Amygdala (tissue), 56 donors: Measurements from ENCODE around the gene ZCWPW2.

Experiments
- DNase-seq, 56 donors: peaks; one replicate each; lab custom pipeline; 2025; lab: John Stamatoyannopoulos, UW

The ZCWPW2 gene

DNA sequence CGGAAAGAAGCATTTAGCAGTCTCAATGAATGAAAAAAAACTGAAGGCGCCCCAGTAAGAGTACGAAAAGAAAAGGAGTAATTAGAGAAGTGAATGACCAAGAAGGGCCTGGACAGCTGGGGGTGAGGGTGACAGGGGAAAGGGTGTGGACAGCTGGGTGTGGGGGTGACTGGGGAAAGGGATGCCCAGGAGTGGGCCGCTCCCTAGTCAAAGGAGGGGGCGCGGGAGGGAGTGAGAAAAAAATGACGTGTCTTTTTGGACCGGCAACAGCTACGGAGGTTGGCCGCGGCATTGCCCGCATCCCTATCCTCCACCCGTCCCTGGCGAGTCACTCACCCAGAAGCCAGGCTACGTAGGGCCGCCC, 274 bp upstream of the ZCWPW2 start:
- DNase-seq, result peak in 5 of 56 donors; percentile 29 to 75 (median 62)

DNA sequence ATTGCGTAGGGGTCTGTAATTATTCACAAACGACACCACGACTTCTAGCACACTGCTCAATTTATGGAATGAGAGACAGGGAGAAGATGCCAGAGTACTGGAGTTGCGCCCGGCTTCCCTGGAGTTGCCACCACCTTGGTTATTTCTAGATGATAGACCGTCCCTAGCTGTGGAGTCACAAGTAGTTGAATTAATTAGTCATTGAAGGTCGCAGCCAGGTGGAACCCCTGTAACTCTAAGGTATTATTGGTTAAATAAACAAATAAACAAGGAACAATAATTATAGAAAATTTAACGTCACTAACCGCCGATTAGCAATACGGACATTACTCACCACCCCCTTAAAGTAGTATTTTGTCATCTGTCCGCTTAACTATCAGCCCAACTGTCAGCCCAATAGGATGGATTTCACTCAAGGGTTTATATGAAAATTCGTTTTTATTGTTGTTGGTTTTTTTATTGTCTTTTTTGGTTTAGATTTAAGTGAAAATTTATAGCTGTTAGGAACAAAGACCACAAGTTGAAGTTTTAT, 1.0 kb downstream of the ZCWPW2 start:
- DNase-seq, result no peak

DNA sequence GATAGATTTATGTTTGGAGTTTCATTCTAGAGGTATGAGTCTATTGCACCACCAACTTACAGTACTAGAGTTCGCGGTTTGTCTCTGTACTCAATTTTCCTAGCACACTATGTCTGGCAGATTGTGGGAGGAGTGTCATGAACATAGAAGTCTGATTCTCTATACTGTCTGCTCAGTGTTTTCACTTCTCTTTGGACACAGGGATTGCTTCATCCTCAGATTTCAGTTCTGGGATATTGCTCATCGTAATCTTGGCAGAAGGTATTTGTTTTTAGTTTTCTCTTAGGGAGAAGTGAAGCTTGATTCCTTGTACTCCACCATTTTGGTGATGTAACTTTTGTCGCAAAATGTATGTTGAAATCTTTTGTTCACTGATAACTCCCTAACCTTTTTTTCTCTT, 27.9 kb downstream of the ZCWPW2 start:
- DNase-seq, result no peak

DNA sequence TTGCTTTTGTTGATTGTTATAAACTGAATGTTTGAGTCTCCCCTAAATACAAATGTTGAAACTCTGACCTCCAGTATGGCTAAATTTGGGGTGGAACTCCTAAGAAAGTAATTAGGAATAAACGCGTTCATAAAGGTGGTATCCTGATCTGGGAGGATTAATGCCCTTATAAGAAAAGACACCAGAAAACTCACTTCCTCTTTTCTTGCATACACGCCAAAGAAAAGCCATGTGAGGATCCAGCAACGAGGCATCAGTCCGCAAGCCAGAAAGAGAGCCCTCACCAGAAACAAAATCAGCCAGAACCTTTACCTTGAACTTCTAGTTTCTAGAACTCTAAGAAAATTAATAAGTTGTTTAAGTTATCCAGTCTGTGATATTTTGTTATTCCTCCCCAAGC, 37.5 kb downstream of the ZCWPW2 start:
- DNase-seq, result no peak

DNA sequence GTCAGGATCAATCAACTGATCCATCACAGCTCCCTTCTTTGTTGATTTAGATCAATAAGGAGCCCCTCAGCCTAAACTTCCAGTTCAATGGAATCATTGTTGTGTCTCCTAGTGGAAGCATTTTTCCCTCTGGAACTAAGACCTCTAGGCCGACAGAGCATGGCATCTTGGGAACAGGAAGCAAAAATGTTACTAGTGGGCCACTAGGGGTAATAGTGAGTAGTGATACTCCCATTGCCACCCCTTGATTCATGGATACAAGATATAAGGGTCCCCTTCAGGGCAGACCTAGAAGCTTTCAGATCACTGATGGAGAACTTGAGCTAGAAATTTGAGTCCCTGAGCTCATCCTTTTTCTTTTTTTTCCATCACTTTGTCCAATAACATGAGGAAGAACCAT, 40.5 kb downstream of the ZCWPW2 start:
- no peak for DNase-seq

DNA sequence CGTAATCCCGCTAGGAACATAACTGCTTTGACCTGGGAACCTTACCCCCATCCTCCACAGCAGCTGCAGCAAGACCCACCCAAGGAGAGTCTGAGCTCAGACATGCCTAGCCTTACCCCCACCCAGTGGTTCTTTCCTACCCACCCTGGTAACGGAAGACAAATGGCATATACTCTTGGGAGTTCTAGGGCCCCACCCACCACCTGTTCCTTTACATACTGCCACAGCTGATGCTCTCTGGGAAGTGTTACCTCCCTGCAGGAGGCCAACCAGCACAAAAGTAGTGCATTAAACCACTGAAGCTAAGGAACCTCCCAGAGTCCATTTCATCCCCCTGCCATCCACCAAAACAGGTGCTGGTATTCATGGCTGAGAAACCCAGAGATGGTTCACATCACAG, 50.7 kb downstream of the ZCWPW2 start:
- DNase-seq, result no peak

DNA sequence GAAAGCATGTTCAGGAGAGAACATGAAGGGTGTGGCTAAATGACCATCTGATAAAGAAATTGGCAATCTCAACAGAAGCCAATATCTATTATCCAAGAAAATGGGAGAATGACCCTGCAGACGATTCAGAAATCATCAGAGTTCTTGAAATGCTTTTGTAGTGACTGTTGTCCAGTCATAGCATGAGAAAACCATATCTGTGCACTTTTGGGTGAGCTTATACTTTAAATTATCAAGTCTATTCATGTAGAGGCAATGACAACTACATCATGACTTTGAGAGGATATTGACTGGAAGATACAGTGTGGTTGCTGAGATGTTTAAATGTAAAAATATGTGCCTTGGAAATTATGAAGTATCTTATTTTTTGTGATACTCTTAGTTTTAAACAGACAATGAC, 57.7 kb downstream of the ZCWPW2 start:
- no peak for DNase-seq

DNA sequence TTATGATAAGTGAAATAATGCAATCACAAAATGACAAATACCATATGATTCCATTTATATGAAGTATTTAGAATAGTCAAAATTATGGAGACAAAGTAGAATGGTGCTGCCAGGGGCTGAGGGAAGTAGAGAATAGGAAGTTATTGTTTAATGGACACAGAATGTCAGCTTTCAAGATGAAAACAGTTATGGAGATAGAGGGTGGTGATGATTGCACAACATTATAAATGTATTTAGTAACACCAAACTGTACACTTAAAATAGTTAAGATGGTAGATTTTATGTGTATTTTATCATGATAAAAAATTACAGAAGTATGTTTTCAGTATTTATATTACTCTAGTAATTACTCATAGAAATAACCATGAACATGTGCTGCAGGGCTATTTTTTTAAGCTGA, 100.9 kb downstream of the ZCWPW2 start:
- DNase-seq, result no peak

DNA sequence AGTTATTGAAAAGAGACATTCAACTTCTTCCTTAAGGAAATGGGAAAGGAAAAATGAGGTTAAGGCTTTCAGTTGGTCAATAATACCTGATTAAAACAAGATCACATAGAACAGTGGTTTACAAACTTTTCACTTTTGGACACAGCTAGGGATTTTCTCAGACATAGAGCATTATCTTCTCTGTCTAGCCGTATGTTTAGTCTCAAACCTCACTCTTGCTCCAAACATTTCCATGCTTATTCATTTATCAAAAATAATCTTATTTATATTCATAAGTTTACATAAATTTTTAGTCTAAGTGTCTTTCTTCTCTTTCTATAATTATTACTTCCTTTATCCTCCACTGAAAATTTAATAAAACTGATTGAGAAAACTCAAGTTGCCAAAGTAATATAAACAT, 114.3 kb downstream of the ZCWPW2 start:
- no peak for DNase-seq

DNA sequence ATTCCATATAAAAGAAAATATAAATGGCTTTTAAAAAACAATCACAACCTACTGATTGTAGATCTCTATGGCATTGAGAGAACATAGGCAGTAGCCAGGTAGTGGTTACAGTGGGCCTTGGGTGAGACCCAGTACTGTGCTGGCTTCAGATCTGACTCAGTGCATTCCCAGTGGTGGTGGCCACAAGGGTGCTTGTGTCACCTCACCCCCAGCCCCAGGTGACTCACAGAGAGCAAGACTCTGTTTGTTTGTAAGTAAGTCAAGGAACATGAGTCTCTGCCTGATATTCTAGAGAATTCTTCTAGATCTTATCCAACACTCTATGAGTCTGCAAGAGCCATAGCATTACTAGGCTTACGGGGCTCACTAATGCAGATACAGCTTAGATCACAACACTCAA, 118.9 kb downstream of the ZCWPW2 start:
- DNase-seq, result no peak

DNA sequence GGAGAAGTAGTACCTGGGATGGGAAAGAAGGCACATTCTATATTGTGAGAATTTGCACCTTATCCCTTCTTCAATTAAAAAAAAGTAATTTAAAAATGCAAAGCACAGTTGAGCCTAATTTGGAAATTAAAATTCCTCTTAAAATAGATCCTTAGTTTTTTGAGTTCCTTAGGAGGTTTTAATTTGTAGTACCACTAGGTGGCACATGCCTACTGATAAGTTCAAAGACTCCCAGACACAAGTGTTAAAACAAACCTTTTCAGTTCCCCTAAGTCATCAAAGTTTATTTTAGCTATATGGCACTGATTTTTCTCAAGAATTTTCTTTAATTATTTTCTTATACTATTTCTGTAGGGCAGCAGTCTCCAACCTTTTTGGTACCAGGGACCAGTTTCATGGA, 127.7 kb downstream of the ZCWPW2 start:
- DNase-seq, result peak in 1 of 56 donors; percentile 10

DNA sequence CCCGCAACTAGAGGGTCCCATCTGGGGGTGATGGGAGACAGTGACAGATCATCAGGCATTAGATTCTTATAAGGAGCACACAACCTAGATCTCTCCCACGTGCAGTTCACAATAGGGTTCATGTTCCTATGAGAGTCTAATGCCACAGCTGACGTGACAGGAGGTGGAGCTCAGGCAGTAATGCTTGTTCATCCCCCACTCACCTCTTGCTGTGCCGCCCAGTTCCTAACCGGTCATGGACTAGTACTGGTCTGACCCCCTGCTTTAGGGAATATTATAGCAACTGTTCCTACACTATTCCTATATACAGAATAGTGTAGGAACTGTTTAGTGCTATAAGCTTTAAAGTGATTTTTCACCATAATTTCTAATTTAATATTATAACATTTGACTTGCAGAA, 128.2 kb downstream of the ZCWPW2 start:
- no peak for DNase-seq

DNA sequence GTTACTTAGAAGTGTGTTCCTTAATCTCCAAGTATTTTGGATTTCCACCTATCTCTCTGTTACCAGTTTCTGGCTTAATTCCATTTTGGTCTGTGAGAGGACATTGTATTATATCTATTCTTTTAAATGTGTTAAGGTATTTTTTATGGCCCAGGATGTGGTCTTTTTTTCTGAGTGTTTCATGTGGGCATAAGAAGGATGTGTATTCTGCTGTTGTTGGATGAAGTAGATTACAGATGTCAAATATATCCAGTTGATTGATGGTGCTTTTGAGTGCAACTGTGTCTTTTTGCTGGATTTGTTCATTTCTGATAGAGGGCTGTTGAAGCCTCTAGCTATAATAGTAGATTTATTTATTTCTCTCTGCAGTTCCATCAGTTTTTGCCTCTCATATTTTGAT, 136.6 kb downstream of the ZCWPW2 start:
- DNase-seq, result no peak

DNA sequence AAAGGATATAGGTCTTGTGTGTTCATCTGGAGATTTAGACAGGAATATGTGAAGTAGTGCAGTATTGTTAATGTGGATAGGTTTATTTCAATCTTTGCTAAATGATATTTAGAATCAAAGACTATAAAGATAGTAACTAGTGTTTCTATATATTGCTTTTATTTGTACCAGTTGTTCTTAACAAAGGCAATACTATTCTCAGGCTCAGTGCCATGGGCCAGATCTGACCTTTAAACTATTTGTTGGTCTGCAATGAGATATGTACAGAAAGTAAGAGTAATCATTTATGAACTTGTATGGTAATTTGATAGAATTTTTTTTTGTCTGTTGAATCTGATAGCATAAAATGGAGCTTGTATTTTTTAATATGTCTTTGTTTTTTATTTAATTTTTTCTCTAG, 146.8 kb downstream of the ZCWPW2 start:
- DNase-seq, result no peak

DNA sequence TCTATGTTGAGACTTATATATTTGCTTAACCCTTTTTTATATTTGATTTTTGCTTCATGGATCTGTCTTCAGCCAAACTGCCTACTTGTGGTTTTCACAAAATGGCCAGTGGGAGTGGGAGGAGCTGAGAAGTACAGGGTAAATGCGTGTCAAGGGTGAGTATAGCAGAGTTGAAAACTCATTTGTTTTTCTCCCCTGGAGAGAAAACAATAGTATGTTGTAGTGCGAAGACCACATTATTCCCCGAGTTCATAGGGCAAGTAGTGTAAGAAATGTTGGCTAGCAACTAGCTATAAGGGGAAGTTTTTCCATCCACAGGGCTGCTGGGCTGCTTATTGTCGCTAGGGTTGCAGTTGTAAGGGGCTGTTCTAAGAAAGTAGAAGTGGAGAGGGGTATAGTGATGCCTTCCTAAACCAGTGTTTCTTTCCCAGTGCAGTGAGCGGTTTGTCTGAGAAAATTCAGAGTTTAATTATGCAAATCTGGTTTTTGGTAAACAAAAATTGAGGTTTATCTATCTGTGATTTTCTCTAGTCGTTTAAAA, 153.9 kb downstream of the ZCWPW2 start:
- DNase-seq, result no peak

DNA sequence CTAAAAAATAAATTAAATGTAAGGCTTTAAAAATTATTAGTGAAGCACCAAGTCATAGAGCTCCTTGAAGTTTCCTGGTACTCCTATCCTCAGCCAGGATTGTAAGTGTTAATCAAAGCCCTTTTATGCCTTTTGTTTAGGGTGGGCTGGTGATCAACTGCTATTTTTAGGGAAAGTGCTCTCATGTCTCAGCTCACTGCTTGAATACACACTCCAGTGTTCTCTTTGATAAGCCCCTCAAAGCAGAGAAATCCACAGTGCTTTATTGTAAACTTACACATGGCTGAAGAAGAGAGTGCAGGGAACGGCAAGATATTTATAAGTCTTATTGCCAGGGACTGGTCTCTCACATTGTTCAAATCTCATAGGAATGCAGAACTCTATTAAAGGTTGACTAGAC, 156.5 kb downstream of the ZCWPW2 start:
- DNase-seq, result no peak

DNA sequence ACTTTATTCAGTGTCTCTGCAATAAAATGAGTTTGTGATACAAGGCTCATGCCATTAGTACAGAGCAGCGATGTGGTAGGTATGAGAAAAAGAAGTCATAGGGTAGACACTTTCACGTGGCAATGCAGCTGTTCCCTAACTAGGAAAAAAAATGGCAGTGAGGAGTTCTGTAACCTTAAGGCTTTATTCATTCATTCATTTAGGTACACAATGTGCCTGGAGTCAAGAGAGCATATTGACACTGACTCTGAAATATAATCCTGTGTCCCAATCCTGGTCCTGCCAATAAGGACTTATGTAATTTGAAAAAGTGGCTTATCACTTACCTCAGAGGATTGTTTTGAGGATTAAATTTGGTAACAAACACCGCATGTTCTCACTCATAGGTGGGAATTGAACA, 173.1 kb downstream of the ZCWPW2 start:
- no peak for DNase-seq

DNA sequence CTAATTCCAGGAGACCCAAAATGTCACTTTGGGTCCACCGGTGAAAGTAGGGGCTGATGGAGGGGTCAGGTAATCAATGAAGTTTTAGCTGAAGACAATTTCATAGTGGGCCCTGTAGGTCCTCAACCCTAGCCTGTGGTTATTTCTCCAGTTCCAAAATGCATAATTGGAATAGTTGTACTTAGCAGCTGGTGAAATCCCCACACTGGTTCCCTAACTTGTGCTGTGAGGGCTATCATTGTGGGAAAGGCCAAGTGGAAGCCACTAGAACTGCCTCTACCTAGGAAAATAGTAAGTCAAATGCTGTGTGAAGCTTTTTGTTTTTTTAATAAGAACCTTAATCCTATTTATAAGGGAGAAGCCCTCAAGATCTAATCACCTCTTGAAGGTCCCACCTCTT, 193.8 kb downstream of the ZCWPW2 start:
- no peak for DNase-seq

DNA sequence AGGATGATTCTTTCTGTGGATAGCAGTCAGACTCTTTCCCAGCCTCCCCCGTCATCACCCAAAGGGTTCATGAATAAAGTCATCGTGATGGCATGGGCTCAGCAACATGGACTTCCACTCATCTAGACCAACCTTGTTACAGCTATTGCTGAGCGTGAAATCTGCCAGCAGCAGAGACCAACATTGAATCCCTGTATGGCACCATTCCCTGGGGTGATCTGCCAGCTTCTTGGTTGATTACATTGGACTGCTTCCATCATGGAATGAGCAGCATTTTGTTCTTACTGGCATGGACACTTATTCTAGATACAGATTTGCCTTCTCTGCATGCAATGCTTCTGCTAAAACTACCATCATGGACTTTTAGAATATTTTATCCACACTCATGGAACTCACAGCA, 195.7 kb downstream of the ZCWPW2 start:
- peak in 2 of 56 donors; percentile 2 to 3 for DNase-seq

DNA sequence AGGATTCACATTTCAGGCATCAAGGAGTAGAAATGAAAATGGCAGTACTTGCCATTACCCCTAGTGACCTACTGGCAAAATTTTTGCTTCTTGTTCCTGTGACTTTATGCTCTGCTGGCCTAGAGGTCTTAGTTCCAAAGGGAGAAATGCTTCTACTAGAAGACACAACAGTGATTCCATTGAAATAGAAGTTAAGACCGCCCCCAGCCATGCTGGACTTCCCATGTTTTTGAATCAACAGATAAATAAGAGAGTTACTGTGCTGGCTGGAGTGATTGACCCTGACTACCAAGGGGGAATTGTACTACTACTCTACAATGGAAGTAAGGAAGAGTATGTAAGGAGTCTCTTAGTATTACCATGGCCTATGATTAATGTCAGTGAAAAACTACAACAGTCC, 196.3 kb downstream of the ZCWPW2 start:
- no peak for DNase-seq

DNA sequence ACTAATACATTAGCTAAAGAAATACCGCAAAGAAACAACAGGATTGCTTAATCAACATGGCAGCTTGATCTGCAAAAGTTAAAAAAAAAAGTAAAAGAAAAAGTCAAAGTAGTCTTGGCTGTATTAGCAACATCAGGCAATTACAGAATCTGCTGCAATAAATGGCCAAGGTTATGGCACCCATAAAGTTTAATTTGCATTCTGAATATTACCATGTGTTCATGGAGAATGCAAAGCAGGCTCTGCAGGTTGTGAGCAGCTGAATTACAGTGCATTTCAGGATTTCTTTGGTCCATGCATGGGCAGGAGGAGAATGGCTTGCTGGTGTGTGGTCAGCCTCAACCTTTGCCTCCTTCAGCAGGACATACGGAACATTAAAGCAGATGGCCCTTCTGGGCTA, 199.2 kb downstream of the ZCWPW2 start:
- DNase-seq, result no peak

DNA sequence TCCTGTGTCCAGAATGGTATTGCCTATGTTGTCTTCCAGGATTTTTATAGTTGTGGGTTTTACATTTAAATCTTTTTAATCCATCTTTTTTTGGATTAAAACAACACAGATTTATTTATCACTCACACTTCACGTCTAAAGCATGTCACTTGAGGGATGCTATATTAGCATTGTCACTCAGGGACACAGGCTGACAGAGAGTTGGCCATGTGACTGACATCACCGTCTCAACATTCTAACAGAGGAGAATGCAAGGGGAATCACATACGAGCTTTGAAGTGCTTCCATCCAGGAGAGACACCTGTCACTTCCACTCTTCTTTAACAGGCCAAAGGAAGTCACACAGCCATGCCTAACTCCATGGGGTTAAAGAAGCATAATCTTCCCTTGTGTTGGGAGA, 204.7 kb downstream of the ZCWPW2 start:
- no peak for DNase-seq

DNA sequence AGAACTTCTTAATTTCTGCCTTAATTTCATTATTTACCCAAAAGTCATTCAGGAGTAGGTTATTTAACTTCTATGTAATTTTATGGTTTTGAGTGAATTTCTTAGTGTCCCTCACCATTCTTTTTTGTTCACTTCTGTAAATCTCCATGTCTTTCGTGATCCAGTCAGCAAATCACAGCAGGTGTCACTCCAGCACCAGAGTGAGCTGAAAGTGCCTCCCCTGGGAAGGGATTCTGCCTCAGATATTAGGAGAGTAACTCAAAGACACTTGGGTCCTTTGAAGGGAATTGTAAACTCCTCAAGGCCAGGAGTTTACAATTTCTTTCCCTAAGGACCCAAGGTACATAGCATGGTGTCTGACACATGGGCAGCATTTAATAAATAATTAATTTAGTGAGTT, 207.7 kb downstream of the ZCWPW2 start:
- no peak for DNase-seq
